H9 (cell line): ENCODE results near the gene NRG2. TPM values are rescaled to one million over a fixed set of nuclear protein-coding genes. Genes with fewer than 3 reads are reported as not detected.

ENCODE experiments used
- DNase-seq: peaks from one replicate; pipeline ENCODE4 v3.0.0-alpha.2; 2017
- H2AFZ ChIP-seq: one replicate; pipeline ENCODE4 v1.6.1; 2013; ENCODE audit warnings: mild to moderate bottlenecking, low read length, control low read depth, moderate library complexity
- H2AK5ac ChIP-seq: 2 replicates; pipeline ENCODE4 v1.6.1; 2013; ENCODE audit warnings: low read length, control low read depth, mixed read lengths; ENCODE audit not compliant: insufficient read length
- H2BK120ac ChIP-seq: one replicate; pipeline ENCODE4 v1.6.1; 2013; ENCODE audit warnings: low read depth, mild to moderate bottlenecking, low read length, control low read depth, inconsistent platforms; ENCODE audit not compliant: poor library complexity, severe bottlenecking
- H2BK12ac ChIP-seq: 2 replicates; pipeline ENCODE4 v1.6.1; 2013; ENCODE audit warnings: low read length, control low read depth, mixed read lengths, low read depth; ENCODE audit not compliant: insufficient read length
- H2BK15ac ChIP-seq: 2 replicates; pipeline ENCODE4 v1.6.1; 2013; ENCODE audit warnings: low read depth, low read length, control low read depth
- H2BK20ac ChIP-seq: one replicate; pipeline ENCODE4 v1.6.1; 2013; ENCODE audit warnings: low read depth, mild to moderate bottlenecking, low read length, control low read depth, inconsistent platforms; ENCODE audit not compliant: poor library complexity, severe bottlenecking
- H2BK5ac ChIP-seq: 2 replicates; pipeline ENCODE4 v1.6.1; 2013; ENCODE audit warnings: low read length, control low read depth, mixed read lengths; ENCODE audit not compliant: insufficient read length
- H3K14ac ChIP-seq: 2 replicates; pipeline ENCODE4 v1.6.1; 2013; ENCODE audit warnings: low read length, control low read depth; ENCODE audit not compliant: insufficient read depth
- H3K18ac ChIP-seq: 2 replicates; pipeline ENCODE4 v1.6.1; 2013; ENCODE audit warnings: low read depth, mild to moderate bottlenecking, mixed read lengths, low read length, control low read depth; ENCODE audit not compliant: insufficient read length
- H3K23ac ChIP-seq: 2 replicates; pipeline ENCODE4 v1.6.1; 2013; ENCODE audit warnings: low read length, control low read depth, mixed read lengths, low read depth; ENCODE audit not compliant: insufficient read length
- H3K23me2 ChIP-seq: 2 replicates; pipeline ENCODE4 v1.6.1; 2013; ENCODE audit warnings: low read depth, mild to moderate bottlenecking, mixed read lengths, low read length, control low read depth; ENCODE audit not compliant: insufficient read length, poor library complexity, severe bottlenecking
- H3K27ac ChIP-seq: 2 replicates; pipeline ENCODE4 v1.5.1; 2013; ENCODE audit warnings: low read length, control low read depth, mixed read lengths, low read depth; ENCODE audit not compliant: insufficient read length
- H3K27me3 ChIP-seq: 2 replicates; pipeline ENCODE4 v1.6.1; 2013; ENCODE audit warnings: low read length, control low read depth, inconsistent platforms; ENCODE audit not compliant: insufficient read depth
- H3K4ac ChIP-seq: 2 replicates; pipeline ENCODE4 v1.6.1; 2013; ENCODE audit warnings: low read depth, mild to moderate bottlenecking, control low read depth, inconsistent platforms, low read length, moderate library complexity
- H3K4me1 ChIP-seq: 2 replicates; pipeline ENCODE4 v1.6.1; 2013; ENCODE audit warnings: low read length, control low read depth, inconsistent platforms; ENCODE audit not compliant: insufficient read depth
- H3K4me2 ChIP-seq: 2 replicates; pipeline ENCODE4 v1.6.1; 2013; ENCODE audit warnings: low read length, control low read depth, mixed read lengths; ENCODE audit not compliant: insufficient read length, insufficient read depth
- H3K56ac ChIP-seq: 2 replicates; pipeline ENCODE4 v1.6.1; 2013; ENCODE audit warnings: low read depth, mild to moderate bottlenecking, mixed read lengths, low read length, control low read depth; ENCODE audit not compliant: insufficient read length
- H3K79me1 ChIP-seq: 2 replicates; pipeline ENCODE4 v1.6.1; 2013; ENCODE audit warnings: low read depth, mild to moderate bottlenecking, moderate library complexity, low read length, control low read depth, inconsistent platforms; ENCODE audit not compliant: insufficient read depth, poor library complexity, severe bottlenecking
- H3K79me2 ChIP-seq: 2 replicates; pipeline ENCODE4 v1.6.1; 2013; ENCODE audit warnings: low read length, control low read depth, inconsistent platforms; ENCODE audit not compliant: insufficient read depth
- H3K9ac ChIP-seq: 2 replicates; pipeline ENCODE4 v1.6.1; 2013; ENCODE audit warnings: low read length, control low read depth, mixed read lengths; ENCODE audit not compliant: insufficient read length; ENCODE audit errors: extremely low read depth
- H3K9me3 ChIP-seq: one replicate; pipeline ENCODE4 v1.6.1; 2013; ENCODE audit warnings: low read depth, low read length, inconsistent platforms; ENCODE audit not compliant: control insufficient read depth
- H3T11ph ChIP-seq: one replicate; pipeline ENCODE4 v1.6.1; 2013; ENCODE audit warnings: mild to moderate bottlenecking, low read length, control low read depth, inconsistent platforms
- H4K20me1 ChIP-seq: one replicate; pipeline ENCODE4 v1.6.1; 2013; ENCODE audit not compliant: control insufficient read depth, insufficient read length, insufficient read depth
- H4K5ac ChIP-seq: 2 replicates; pipeline ENCODE4 v1.6.1; 2013; ENCODE audit warnings: low read depth, mild to moderate bottlenecking, mixed read lengths, low read length, control low read depth; ENCODE audit not compliant: insufficient read length
- H4K8ac ChIP-seq: replicated peaks from 2 replicates; pipeline ENCODE4 v1.6.1; 2013; ENCODE audit warnings: low read length, control low read depth, mixed read lengths, low read depth; ENCODE audit not compliant: insufficient read length
- H4K91ac ChIP-seq: 2 replicates; pipeline ENCODE4 v1.6.1; 2013; ENCODE audit warnings: low read depth, mild to moderate bottlenecking, moderate library complexity, mixed read lengths, low read length, control low read depth; ENCODE audit not compliant: insufficient read length
- H3K27ac Mint-ChIP-seq, 3 experiments: 2 replicates in 2 of 3; 3 replicates in 1 of 3; pipeline ENCODE4 v1.8.0; 2020 to 2021; ENCODE audit warnings: mixed read lengths in 3 of 3, mild to moderate bottlenecking in 1 of 3, moderate library complexity in 1 of 3
- H3K27me3 Mint-ChIP-seq: 2 replicates; pipeline ENCODE4 v1.8.0; 2021; ENCODE audit warnings: low read depth, mild to moderate bottlenecking, moderate library complexity, mixed read lengths
- H3K36me3 Mint-ChIP-seq, 3 experiments: 2 replicates in 2 of 3; 3 replicates in 1 of 3; pipeline ENCODE4 v1.8.0; 2020 to 2021; ENCODE audit warnings: low read depth in 3 of 3, mixed read lengths in 3 of 3; ENCODE audit not compliant: insufficient read depth in 1 of 3
- H3K4me1 Mint-ChIP-seq, 2 experiments: 2 replicates each; pipeline ENCODE4 v1.8.0; 2020; ENCODE audit warnings: mixed read lengths in 2 of 2
- H3K4me3 Mint-ChIP-seq, 2 experiments: 2 replicates in 1 of 2; 3 replicates in 1 of 2; pipeline ENCODE4 v1.8.0; 2020 to 2021; ENCODE audit warnings: mild to moderate bottlenecking in 2 of 2, mixed read lengths in 2 of 2, moderate library complexity in 1 of 2
- H3K9me3 Mint-ChIP-seq, 2 experiments: 2 replicates in 1 of 2; 3 replicates in 1 of 2; pipeline ENCODE4 v1.8.0; 2020; ENCODE audit warnings: mild to moderate bottlenecking in 2 of 2, mixed read lengths in 2 of 2, moderate library complexity in 1 of 2
- WGBS: extraction: QIAGEN DNeasy Blood & Tissue Kit; methylation state at CpG from one replicate; pipeline ENCODE4 v1.1.7; 2013; ENCODE audit warnings: missing lambda C conversion rate, low lambda C conversion rate, mixed read lengths; ENCODE audit not compliant: insufficient read length; ENCODE audit errors: extremely low coverage; 5-methylcytosine and 5-hydroxymethylcytosine counted together
- total RNA-seq: library from RNA; stranded (reverse); gene quantifications from 2 replicates; pipeline ENCODE4 v1.2.1, GENCODE V29; 2021
- TF ChIP-seq, protein P1 (sequence below): fragments of 200-600 bp; sonication (generic); conservative IDR thresholded peaks from 3 replicates; pipeline ENCODE4 v1.8.0; 2021; ENCODE audit warnings: antibody characterized with exemption, mild to moderate bottlenecking

The NRG2 gene
- total RNA-seq, 1 experiment from 2014 or later: not detected

DNA sequence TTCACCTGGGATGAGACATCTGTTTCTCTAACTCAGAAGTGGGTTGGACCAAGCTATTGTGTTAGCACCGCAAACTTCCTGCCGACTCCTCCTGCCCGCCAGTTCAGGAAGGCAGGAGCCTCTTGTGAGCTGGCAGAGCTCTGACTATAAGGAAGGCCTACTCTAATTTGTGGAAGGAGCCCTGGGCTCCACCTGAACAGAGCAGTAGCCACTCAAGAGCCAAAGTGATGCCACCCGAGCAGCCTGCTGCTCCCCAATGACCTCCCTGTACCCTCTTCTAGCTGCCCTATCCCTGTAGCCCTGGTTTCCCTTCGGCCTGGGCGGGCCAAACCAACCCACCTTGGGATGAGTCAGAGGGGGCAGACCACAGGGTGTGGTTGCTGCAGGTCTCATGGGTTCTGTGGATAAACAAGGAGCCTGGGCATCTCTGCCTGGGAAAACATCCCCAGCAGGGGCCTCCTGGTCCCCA, 165.9 kb downstream of the NRG2 start:
- Histone ChIP-seq H3K79me2 (no peaks in the 10 kb centered on the region), H3K9ac (no peak overlapping the region)

More for the DNA sequence above, 165.9 kb downstream of the NRG2 start:
- Histone ChIP-seq H3K23me2 (no peaks in the 10 kb centered on the region), H3K14ac (no peak overlapping the region), H2AK5ac (no peak overlapping the region), H2BK120ac (no peak overlapping the region), H3K4me2 (no peak overlapping the region), H4K5ac (no peak overlapping the region), H3K79me1 (no peaks in the 10 kb centered on the region), H3K9me3 (no peaks in the 10 kb centered on the region), H2BK15ac (no peak overlapping the region), H3K23ac (no peak overlapping the region), H4K91ac (no peak overlapping the region), H3K4ac (no peak overlapping the region), H3K18ac (no peak overlapping the region), H2BK5ac (no peak overlapping the region), H2BK12ac (no peak overlapping the region), H4K8ac (no peak overlapping the region), H2AFZ (no peak overlapping the region), H3K27ac (no peak overlapping the region), H4K20me1 (no peaks in the 10 kb centered on the region), H3K56ac (no peak overlapping the region), H3K4me1 (no peaks in the 10 kb centered on the region), H3T11ph (no peak overlapping the region), H2BK20ac (no peak overlapping the region), H3K27me3 (no peaks in the 10 kb centered on the region)
- Mint-ChIP-seq H3K9me3 (peaks cover 3 to 7% of the 10 kb centered on the region in 2 experiments; a peak in 4 of 5 replicates), H3K27me3 (peaks cover 14% of the 10 kb centered on the region), H3K36me3 (peaks cover 0 to 6% (median 0%) of the 10 kb centered on the region in 3 experiments; a peak in 2 of 7 replicates), H3K4me1 (peaks cover 17 to 25% of the 10 kb centered on the region in 2 experiments), H3K4me3 (no peak overlapping the region), H3K27ac (no peak overlapping the region)
- no CpG with 5 or more reads among the region's 6 CpGs for whole genome bisulfite sequencing
- peak; percentile 58 for DNase-seq
- TF ChIP-seq, protein P1, sequence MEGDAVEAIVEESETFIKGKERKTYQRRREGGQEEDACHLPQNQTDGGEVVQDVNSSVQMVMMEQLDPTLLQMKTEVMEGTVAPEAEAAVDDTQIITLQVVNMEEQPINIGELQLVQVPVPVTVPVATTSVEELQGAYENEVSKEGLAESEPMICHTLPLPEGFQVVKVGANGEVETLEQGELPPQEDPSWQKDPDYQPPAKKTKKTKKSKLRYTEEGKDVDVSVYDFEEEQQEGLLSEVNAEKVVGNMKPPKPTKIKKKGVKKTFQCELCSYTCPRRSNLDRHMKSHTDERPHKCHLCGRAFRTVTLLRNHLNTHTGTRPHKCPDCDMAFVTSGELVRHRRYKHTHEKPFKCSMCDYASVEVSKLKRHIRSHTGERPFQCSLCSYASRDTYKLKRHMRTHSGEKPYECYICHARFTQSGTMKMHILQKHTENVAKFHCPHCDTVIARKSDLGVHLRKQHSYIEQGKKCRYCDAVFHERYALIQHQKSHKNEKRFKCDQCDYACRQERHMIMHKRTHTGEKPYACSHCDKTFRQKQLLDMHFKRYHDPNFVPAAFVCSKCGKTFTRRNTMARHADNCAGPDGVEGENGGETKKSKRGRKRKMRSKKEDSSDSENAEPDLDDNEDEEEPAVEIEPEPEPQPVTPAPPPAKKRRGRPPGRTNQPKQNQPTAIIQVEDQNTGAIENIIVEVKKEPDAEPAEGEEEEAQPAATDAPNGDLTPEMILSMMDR: no peak
